Measurements from ENCODE around the gene SETX. TPM values are rescaled to one million over a fixed set of nuclear protein-coding genes. Genes with fewer than 3 reads are reported as not detected.

Gene SETX
- total RNA-seq, 2 experiments from 2014 or later: 67.9 to 79.2 TPM

DNA sequence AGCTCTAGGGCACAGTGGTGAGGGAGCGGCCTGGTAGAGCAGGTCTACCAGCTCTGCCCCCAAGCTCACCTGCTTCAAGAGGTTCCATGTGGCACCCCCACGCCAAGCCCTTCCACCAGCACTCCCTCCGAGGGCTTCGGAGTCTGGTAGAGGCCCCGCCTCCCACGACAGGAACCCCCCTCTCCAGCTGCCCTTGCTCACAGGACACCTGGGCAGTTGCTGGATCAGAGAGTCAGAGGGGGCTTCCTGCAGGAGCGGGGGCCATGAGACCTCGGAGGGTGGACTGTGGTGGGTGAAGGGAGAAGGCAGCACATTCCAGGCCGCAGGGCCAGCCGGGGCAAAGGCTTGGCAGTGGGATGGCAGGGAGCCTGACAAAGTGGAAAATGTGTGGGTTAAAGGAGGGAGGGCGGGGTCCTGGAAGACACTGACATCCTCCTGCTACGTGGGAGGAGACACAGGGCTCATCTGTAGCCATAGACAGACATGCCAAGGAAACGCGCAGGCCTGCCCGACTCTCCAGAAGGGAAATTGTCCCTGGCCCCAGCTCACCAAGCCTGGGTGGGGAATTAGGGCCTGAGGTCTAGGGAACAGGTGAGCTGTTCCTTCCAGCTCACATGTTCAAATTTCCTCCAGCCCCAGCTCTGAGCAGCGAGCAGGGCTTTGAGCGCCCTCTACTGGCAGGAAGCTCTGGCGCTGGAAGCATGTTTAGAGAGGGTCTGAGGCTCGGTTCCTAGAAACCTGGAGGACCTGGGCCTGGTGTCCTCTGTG lies 118.7 kb downstream of the SETX start:
- H3K4me3 ChIP-seq (ENCODE audit: low read depth, low read length, poor library complexity, severe bottlenecking): no peak overlapping the region
- peak; percentile 78 for DNase-seq (ENCODE audit: low spot score)
- no peaks in the 10 kb centered on the region for H3K79me2 ChIP-seq (ENCODE audit: insufficient read depth, low read depth, low read length)
- intact Hi-C loops (cut with micrococcal nuclease; ENCODE audit: unreplicated experiment): loop anchor here (1.0 kb wide), 2 partner anchors 66 to 474 kb away; no protein-coding TSS in a partner anchor
- BruUV-seq (replicated peaks): no TSS peak
- CTCF ChIA-PET (ENCODE audit: unreplicated experiment): interaction anchor here (0.5 to 1.1 kb wide), 6 partner anchors 8 to 682 kb away, joined by 3 to 5 read pairs (median 3); no protein-coding TSS in a partner anchor
- no peaks in the 10 kb centered on the region for H4K20me1 ChIP-seq (ENCODE audit: insufficient read depth, low read length)
- no peaks in the 10 kb centered on the region for H3K36me3 ChIP-seq (ENCODE audit: insufficient read depth, low read length)
- peak; percentile 95 for TF ChIP-seq CTCF (conservative IDR thresholded peaks at IDR 0.05; ENCODE audit: low read length)
- TF ChIP-seq EZH2phosphoT487 (IDR thresholded peaks at IDR 0.05; ENCODE audit: borderline replicate concordance, low read depth, low read length): no peak
- H3K4me2 ChIP-seq (ENCODE audit: low read length): no peak overlapping the region
- no peak overlapping the region for H2AFZ ChIP-seq (ENCODE audit: low read length)
- H3K27ac ChIP-seq (ENCODE audit: low read depth, low read length, poor library complexity, severe bottlenecking): no peak overlapping the region
- H3K4me1 ChIP-seq (ENCODE audit: insufficient read depth, low read length, poor library complexity, severe bottlenecking): no peaks in the 10 kb centered on the region
- H3K9me2 ChIP-seq (ENCODE audit: insufficient read depth, low read length): no peaks in the 10 kb centered on the region
- POLR2A ChIA-PET: interaction anchor here (0.5 kb wide), 2 partner anchors 131 to 417 kb away, joined by 4 read pairs; no protein-coding TSS in a partner anchor
- no peaks in the 10 kb centered on the region for H3K9me3 ChIP-seq (ENCODE audit: low read length)

DNA sequence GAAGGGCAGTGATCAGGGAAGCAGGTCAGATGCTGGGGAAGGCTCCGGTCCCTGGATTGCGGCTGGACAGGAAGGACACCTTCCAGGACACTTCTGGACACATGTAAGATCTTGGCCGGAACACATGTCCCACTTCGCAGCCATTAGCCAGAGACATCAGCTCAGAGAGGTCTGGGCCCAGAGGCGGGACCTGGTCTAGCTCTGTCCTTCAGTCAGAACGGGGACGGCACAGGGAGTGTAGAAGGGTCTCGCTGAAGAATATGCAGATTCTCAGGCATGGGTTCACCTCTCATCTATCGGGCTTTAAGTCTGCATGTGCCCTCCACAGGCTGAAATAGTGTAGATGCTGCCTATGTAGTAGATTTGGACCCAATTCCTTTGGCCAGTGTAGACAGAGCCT lies 119.7 kb downstream of the SETX start:
- Histone ChIP-seq H3K27ac (ENCODE audit: low read depth, low read length, poor library complexity, severe bottlenecking) (no peak overlapping the region), H3K4me1 (ENCODE audit: insufficient read depth, low read length, poor library complexity, severe bottlenecking) (no peaks in the 10 kb centered on the region), H2AFZ (ENCODE audit: low read length) (no peak overlapping the region), H4K20me1 (ENCODE audit: insufficient read depth, low read length) (no peaks in the 10 kb centered on the region), H3K9me2 (ENCODE audit: insufficient read depth, low read length) (no peaks in the 10 kb centered on the region), H3K79me2 (ENCODE audit: insufficient read depth, low read depth, low read length) (no peaks in the 10 kb centered on the region), H3K4me3 (ENCODE audit: low read depth, low read length, poor library complexity, severe bottlenecking) (no peak overlapping the region), H3K36me3 (ENCODE audit: insufficient read depth, low read length) (no peaks in the 10 kb centered on the region), H3K9me3 (ENCODE audit: low read length) (no peaks in the 10 kb centered on the region), H3K4me2 (ENCODE audit: low read length) (no peak overlapping the region)
- ChIA-PET CTCF (ENCODE audit: unreplicated experiment) (interaction anchor here (1.0 kb wide), 1 partner anchor 65 kb away, joined by 3 read pairs; no protein-coding TSS in a partner anchor), POLR2A (interaction anchor here (0.6 kb wide), 1 partner anchor 851 kb away, joined by 5 read pairs; no protein-coding TSS in a partner anchor)
- intact Hi-C loops (cut with micrococcal nuclease; ENCODE audit: unreplicated experiment): loop anchor here (1.0 kb wide), 1 partner anchor 65 kb away; no protein-coding TSS in a partner anchor
- no TSS peak for BruUV-seq (replicated peaks)
- no peak for DNase-seq (ENCODE audit: low spot score)
- no peak for TF ChIP-seq CTCF (conservative IDR thresholded peaks at IDR 0.05; ENCODE audit: low read length)
- no peak for TF ChIP-seq EZH2phosphoT487 (IDR thresholded peaks at IDR 0.05; ENCODE audit: borderline replicate concordance, low read depth, low read length)

- BruUV-seq (replicated peaks): no TSS peak
- H3K27ac ChIP-seq (ENCODE audit: low read depth, low read length, poor library complexity, severe bottlenecking): no peak overlapping the region
- TF ChIP-seq CTCF (conservative IDR thresholded peaks at IDR 0.05; ENCODE audit: low read length) (no peak), EZH2phosphoT487 (IDR thresholded peaks at IDR 0.05; ENCODE audit: borderline replicate concordance, low read depth, low read length) (no peak)
- no peaks in the 10 kb centered on the region for H3K4me1 ChIP-seq (ENCODE audit: insufficient read depth, low read length, poor library complexity, severe bottlenecking)
- no peak for DNase-seq (ENCODE audit: low spot score)
- no peaks in the 10 kb centered on the region for H3K9me3 ChIP-seq (ENCODE audit: low read length)
- H3K36me3 ChIP-seq (ENCODE audit: insufficient read depth, low read length): no peaks in the 10 kb centered on the region
- intact Hi-C loops (cut with micrococcal nuclease; ENCODE audit: unreplicated experiment): no loop called here
- H3K4me3 ChIP-seq (ENCODE audit: low read depth, low read length, poor library complexity, severe bottlenecking): no peak overlapping the region
- H3K79me2 ChIP-seq (ENCODE audit: insufficient read depth, low read depth, low read length): no peaks in the 10 kb centered on the region
- ChIA-PET CTCF (ENCODE audit: unreplicated experiment) (no interaction called here), POLR2A (interaction anchor here (0.6 kb wide), 1 partner anchor 851 kb away, joined by 5 read pairs; no protein-coding TSS in a partner anchor)
- H3K4me2 ChIP-seq (ENCODE audit: low read length): no peak overlapping the region
- H3K9me2 ChIP-seq (ENCODE audit: insufficient read depth, low read length): no peaks in the 10 kb centered on the region
- H2AFZ ChIP-seq (ENCODE audit: low read length): no peak overlapping the region
- no peaks in the 10 kb centered on the region for H4K20me1 ChIP-seq (ENCODE audit: insufficient read depth, low read length)
Observed at GRCh38 chr9:132234535-132234934, 120.3 kb downstream of the SETX start.

Data from OCI-LY7 (cell line).